ENCODE results near the gene CLDN11.
A peak's percentile ranks its signal among the peaks of the same experiment; 100 is the strongest.

Gene CLDN11

DNA sequence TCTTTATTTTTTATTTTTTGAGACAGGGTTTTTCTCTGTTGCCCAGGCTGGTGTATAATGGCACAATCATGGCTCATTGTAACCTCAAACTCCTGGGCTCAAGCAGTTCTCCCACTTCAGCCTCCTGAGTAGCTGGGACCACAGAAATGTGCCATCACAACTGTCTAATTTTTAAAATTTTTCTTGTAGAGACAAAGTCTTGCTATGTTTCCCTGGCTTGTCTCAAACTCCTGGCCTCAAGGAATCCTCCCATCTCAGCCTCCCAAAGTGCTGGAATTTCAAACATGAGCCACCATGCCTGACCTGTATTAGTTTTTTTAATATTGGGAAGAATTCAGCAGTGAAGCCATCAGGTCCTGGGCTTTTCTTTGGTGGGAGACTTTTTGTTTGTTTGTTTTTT is 13.6 kb upstream of the CLDN11 start:
- H4K20me1 ChIP-seq (ENCODE audit: insufficient read depth): no peaks in the 10 kb centered on the region
- no peaks in the 10 kb centered on the region for H3K4me1 ChIP-seq (ENCODE audit: low read depth, poor library complexity, severe bottlenecking)
- H3K4me3 ChIP-seq (IDR thresholded peaks at IDR 0.05; ENCODE audit: insufficient read depth, low read depth, low read length): no peak overlapping the region
- no peak overlapping the region for H2AFZ ChIP-seq (ENCODE audit: low read depth)
- no peaks in the 10 kb centered on the region for H3K36me3 ChIP-seq (ENCODE audit: insufficient read depth)
- no peak overlapping the region for H3K4me2 ChIP-seq
- TF ChIP-seq, protein P1, sequence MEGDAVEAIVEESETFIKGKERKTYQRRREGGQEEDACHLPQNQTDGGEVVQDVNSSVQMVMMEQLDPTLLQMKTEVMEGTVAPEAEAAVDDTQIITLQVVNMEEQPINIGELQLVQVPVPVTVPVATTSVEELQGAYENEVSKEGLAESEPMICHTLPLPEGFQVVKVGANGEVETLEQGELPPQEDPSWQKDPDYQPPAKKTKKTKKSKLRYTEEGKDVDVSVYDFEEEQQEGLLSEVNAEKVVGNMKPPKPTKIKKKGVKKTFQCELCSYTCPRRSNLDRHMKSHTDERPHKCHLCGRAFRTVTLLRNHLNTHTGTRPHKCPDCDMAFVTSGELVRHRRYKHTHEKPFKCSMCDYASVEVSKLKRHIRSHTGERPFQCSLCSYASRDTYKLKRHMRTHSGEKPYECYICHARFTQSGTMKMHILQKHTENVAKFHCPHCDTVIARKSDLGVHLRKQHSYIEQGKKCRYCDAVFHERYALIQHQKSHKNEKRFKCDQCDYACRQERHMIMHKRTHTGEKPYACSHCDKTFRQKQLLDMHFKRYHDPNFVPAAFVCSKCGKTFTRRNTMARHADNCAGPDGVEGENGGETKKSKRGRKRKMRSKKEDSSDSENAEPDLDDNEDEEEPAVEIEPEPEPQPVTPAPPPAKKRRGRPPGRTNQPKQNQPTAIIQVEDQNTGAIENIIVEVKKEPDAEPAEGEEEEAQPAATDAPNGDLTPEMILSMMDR (conservative IDR thresholded peaks at IDR 0.05; ENCODE audit: low read depth, low read length): no peak
- H3K27me3 ChIP-seq (ENCODE audit: insufficient read depth, low read depth): no peaks in the 10 kb centered on the region
- H3K27ac ChIP-seq: no peak overlapping the region
- H3K9ac ChIP-seq: no peak overlapping the region
- no peaks in the 10 kb centered on the region for H3K79me2 ChIP-seq (ENCODE audit: insufficient read depth, low read depth)

DNA sequence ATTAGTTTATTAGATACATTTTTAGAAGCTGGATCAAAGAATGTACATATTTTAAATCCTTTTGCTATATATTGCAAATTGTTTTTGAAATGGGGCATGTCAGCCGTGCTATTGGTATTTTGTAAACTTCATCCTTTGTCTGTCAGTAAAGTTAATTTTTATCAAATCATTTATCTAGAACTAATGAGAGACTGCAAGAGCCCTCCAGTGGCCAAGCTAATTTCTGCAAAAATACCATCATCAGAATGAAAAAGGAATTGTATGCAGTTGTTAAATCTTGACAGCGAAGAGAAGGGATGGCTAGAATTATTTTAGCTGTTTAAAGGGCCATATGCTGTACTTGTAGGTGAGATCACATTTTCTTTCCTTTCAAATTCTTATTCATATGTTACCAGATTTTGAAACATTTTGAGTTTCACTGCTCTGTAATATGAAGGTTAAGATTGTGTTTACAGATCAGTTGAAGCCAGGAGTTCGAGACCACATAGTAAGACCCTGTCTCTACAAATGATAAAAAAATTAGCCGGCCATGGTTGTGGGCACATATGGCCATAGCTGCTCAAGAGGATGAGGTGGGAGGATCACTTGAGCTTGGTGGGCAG is 8.1 kb upstream of the CLDN11 start:
- Histone ChIP-seq H3K27ac (no peak overlapping the region), H4K20me1 (ENCODE audit: insufficient read depth) (no peaks in the 10 kb centered on the region), H3K4me1 (ENCODE audit: low read depth, poor library complexity, severe bottlenecking) (no peaks in the 10 kb centered on the region), H3K9ac (no peak overlapping the region), H3K4me3 (IDR thresholded peaks at IDR 0.05; ENCODE audit: insufficient read depth, low read depth, low read length) (no peak overlapping the region), H3K79me2 (ENCODE audit: insufficient read depth, low read depth) (no peaks in the 10 kb centered on the region), H3K4me2 (no peak overlapping the region), H3K36me3 (ENCODE audit: insufficient read depth) (no peaks in the 10 kb centered on the region), H3K27me3 (ENCODE audit: insufficient read depth, low read depth) (no peaks in the 10 kb centered on the region), H2AFZ (ENCODE audit: low read depth) (no peak overlapping the region)
- TF ChIP-seq, protein P1 (conservative IDR thresholded peaks at IDR 0.05; ENCODE audit: low read depth, low read length): peak; percentile 65

DNA sequence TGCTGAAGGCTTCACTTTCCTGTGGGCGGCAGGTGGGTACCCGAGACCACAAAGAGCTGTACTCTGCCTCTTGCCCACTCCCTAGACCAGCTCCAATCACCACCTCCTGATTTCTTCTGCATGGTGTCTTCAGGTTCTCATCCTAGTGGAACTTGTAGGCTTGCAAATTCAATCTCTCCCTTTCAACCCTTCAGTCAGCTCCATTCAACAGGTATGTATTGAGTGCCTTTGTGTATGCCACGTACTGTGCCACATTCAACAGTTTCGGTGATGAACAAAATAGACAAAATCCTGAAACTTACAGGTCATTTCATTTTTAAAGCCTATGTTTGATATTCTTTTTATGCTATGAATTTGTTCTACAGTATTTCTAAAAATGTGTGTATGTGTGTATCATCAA is 5.4 kb upstream of the CLDN11 start:
- Histone ChIP-seq H4K20me1 (ENCODE audit: insufficient read depth) (no peaks in the 10 kb centered on the region), H3K36me3 (ENCODE audit: insufficient read depth) (no peaks in the 10 kb centered on the region), H3K79me2 (ENCODE audit: insufficient read depth, low read depth) (no peaks in the 10 kb centered on the region), H3K4me1 (ENCODE audit: low read depth, poor library complexity, severe bottlenecking) (no peaks in the 10 kb centered on the region), H2AFZ (ENCODE audit: low read depth) (no peak overlapping the region), H3K4me3 (IDR thresholded peaks at IDR 0.05; ENCODE audit: insufficient read depth, low read depth, low read length) (no peak overlapping the region), H3K4me2 (no peak overlapping the region), H3K9ac (no peak overlapping the region), H3K27me3 (ENCODE audit: insufficient read depth, low read depth) (no peaks in the 10 kb centered on the region), H3K27ac (no peak overlapping the region)
- TF ChIP-seq, protein P1 (conservative IDR thresholded peaks at IDR 0.05; ENCODE audit: low read depth, low read length): no peak

DNA sequence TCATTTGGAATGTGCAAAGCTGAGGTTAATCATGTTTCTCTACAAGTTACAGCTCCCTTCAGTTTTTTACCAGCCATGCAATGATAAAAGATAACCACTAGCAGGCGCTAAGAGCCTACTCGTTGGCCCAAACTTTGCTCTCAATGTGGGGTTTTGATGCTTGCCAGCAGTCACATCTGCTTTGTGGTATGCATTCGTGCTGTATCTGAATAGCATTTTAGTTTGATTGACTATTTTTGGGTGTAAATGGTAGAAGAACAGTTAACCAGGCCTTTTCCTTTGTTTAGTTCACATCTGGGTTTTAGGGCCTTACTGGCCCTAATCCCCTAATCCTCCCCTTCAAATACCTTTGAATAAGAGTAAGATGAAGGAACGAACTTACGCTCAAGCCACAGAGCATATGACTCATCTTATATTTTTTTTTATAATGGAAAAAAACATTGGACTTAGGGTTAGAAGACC is 4.4 kb upstream of the CLDN11 start:
- TF ChIP-seq, protein P1 (conservative IDR thresholded peaks at IDR 0.05; ENCODE audit: low read depth, low read length): peak; percentile 97
- Histone ChIP-seq H3K4me2 (no peak overlapping the region), H3K27ac (no peak overlapping the region), H3K36me3 (ENCODE audit: insufficient read depth) (no peaks in the 10 kb centered on the region), H3K4me3 (IDR thresholded peaks at IDR 0.05; ENCODE audit: insufficient read depth, low read depth, low read length) (no peak overlapping the region), H3K27me3 (ENCODE audit: insufficient read depth, low read depth) (no peaks in the 10 kb centered on the region), H4K20me1 (ENCODE audit: insufficient read depth) (no peaks in the 10 kb centered on the region), H3K4me1 (ENCODE audit: low read depth, poor library complexity, severe bottlenecking) (no peaks in the 10 kb centered on the region), H3K9ac (no peak overlapping the region), H2AFZ (ENCODE audit: low read depth) (no peak overlapping the region), H3K79me2 (ENCODE audit: insufficient read depth, low read depth) (no peaks in the 10 kb centered on the region)

All from KMS-11 (cell line).